ENCODE data around the gene CPN2.

DNA sequence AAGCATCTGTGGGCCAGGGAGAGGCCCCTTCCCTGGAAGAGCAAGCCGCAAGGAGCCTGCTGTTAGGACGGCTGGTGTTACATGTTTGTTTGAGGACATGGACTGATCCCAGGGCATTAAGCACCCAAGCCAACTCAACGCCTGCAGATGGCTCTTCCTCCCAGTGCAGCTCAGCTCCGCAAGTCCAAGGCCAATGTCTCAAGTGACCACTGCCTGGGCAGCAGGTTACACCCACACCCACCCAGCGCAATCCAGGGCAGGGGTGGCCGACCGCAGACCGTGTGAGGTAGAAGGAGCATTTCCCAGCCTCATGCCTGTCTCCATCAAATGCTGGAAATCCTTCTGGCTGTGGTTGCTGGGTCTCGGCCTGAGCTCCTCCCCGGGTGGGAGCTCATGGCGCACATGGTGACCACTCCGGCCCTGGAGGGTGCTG, 33.5 kb upstream of the CPN2 start:
- TF ChIP-seq SP1 (CRISPR knock-in tag; conservative IDR thresholded peaks at IDR 0.05), result no peak
- TF ChIP-seq, protein P1, sequence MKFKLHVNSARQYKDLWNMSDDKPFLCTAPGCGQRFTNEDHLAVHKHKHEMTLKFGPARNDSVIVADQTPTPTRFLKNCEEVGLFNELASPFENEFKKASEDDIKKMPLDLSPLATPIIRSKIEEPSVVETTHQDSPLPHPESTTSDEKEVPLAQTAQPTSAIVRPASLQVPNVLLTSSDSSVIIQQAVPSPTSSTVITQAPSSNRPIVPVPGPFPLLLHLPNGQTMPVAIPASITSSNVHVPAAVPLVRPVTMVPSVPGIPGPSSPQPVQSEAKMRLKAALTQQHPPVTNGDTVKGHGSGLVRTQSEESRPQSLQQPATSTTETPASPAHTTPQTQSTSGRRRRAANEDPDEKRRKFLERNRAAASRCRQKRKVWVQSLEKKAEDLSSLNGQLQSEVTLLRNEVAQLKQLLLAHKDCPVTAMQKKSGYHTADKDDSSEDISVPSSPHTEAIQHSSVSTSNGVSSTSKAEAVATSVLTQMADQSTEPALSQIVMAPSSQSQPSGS (CRISPR knock-in tag; IDR thresholded peaks at IDR 0.05; ENCODE audit: borderline replicate concordance, low read depth), result no peak
- TF ChIP-seq FOXP1 (CRISPR knock-in tag; IDR thresholded peaks at IDR 0.05; ENCODE audit: borderline replicate concordance), result no peak
- TF ChIP-seq, protein P2, sequence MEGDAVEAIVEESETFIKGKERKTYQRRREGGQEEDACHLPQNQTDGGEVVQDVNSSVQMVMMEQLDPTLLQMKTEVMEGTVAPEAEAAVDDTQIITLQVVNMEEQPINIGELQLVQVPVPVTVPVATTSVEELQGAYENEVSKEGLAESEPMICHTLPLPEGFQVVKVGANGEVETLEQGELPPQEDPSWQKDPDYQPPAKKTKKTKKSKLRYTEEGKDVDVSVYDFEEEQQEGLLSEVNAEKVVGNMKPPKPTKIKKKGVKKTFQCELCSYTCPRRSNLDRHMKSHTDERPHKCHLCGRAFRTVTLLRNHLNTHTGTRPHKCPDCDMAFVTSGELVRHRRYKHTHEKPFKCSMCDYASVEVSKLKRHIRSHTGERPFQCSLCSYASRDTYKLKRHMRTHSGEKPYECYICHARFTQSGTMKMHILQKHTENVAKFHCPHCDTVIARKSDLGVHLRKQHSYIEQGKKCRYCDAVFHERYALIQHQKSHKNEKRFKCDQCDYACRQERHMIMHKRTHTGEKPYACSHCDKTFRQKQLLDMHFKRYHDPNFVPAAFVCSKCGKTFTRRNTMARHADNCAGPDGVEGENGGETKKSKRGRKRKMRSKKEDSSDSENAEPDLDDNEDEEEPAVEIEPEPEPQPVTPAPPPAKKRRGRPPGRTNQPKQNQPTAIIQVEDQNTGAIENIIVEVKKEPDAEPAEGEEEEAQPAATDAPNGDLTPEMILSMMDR (IDR thresholded peaks at IDR 0.05), result no peak
- TF ChIP-seq ATF1 (CRISPR knock-in tag; IDR thresholded peaks at IDR 0.05), result no peak
- TF ChIP-seq, protein P3, sequence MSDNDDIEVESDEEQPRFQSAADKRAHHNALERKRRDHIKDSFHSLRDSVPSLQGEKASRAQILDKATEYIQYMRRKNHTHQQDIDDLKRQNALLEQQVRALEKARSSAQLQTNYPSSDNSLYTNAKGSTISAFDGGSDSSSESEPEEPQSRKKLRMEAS (CRISPR knock-in tag; IDR thresholded peaks at IDR 0.05), result no peak
- TF ChIP-seq ZNF263 (CRISPR knock-in tag; IDR thresholded peaks at IDR 0.05; ENCODE audit: low read depth), result no peak

All from WTC11 (cell line).